ENCODE data around the gene CHGA. TPM values are rescaled to one million over a fixed set of nuclear protein-coding genes. Genes with fewer than 3 reads are reported as not detected.

The CHGA gene
- total RNA-seq, 6 experiments from 2014 or later: not detected

GRCh38 chr14:92973261-92973797 is 50.4 kb downstream of the CHGA start:
- DNase-seq: peak; percentile 95
- peak; percentile 92 for TF ChIP-seq CTCF (IDR thresholded peaks at IDR 0.05)

GRCh38 chr14:92973798-92974372 is 50.9 kb downstream of the CHGA start:
- H3K36me3 Mint-ChIP-seq (ENCODE audit: low read depth): peaks cover 30% of the 10 kb centered on the region

More at GRCh38 chr14:92973261-92973797, 50.4 kb downstream of the CHGA start:
- Mint-ChIP-seq H3K4me1 (ENCODE audit: low read depth) (peaks cover 20% of the 10 kb centered on the region), H3K36me3 (ENCODE audit: low read depth) (peaks cover 30% of the 10 kb centered on the region), H3K4me3 (peak overlapping the region; percentile 24; the same call in 1 of the 2 replicates), H3K9me3 (peaks cover 24% of the 10 kb centered on the region), H3K27ac (peak overlapping the region; percentile 78), H3K27me3 (ENCODE audit: insufficient read depth) (no peaks in the 10 kb centered on the region; the same call in 1 of the 2 replicates)

GRCh38 chr14:92974541-92975345 is 51.8 kb downstream of the CHGA start:
- no peak for DNase-seq
- peaks cover 39% of the 10 kb centered on the region for H3K36me3 Mint-ChIP-seq (ENCODE audit: low read depth)
- no peak overlapping the region for H3K4me3 Mint-ChIP-seq
- H3K27ac Mint-ChIP-seq: peak overlapping the region; percentile 78; the same call in 1 of the 2 replicates
- TF ChIP-seq CTCF (IDR thresholded peaks at IDR 0.05): no peak
- H3K4me1 Mint-ChIP-seq (ENCODE audit: low read depth): peaks cover 20% of the 10 kb centered on the region
- H3K9me3 Mint-ChIP-seq: peaks cover 37% of the 10 kb centered on the region
- H3K27me3 Mint-ChIP-seq (ENCODE audit: insufficient read depth): no peaks in the 10 kb centered on the region; the same call in 1 of the 2 replicates

More at GRCh38 chr14:92973798-92974372, 50.9 kb downstream of the CHGA start:
- peak; percentile 55 for DNase-seq
- H3K27me3 Mint-ChIP-seq (ENCODE audit: insufficient read depth): no peaks in the 10 kb centered on the region; the same call in 1 of the 2 replicates
- H3K4me3 Mint-ChIP-seq: no peak overlapping the region; the same call in 1 of the 2 replicates
- no peak for TF ChIP-seq CTCF (IDR thresholded peaks at IDR 0.05)
- H3K9me3 Mint-ChIP-seq: peaks cover 28% of the 10 kb centered on the region
- H3K27ac Mint-ChIP-seq: peak overlapping the region; percentile 78
- H3K4me1 Mint-ChIP-seq (ENCODE audit: low read depth): peaks cover 20% of the 10 kb centered on the region

DNA sequence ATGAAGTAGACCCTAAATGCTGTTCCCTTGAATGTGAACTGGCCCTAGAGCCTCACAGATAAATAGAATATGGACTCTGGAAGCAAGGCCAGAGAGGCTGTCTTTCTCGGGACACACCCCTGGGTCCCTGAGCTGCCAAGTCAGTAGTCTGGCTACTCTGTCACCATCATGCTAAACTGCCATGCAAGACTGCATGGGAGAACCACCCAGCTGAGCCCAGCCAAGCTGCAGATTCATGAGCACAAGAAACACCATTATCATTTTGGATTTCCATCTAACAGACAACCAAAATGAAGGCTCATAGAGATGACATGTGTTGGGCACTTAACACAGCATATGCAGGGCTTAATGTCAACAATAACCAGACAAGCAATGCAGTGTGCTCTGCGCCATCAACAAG is 53.3 kb downstream of the CHGA start:
- Mint-ChIP-seq H3K9me3 (peaks cover 38% of the 10 kb centered on the region), H3K4me1 (ENCODE audit: low read depth) (peaks cover 20% of the 10 kb centered on the region), H3K27ac (no peak overlapping the region), H3K4me3 (no peak overlapping the region), H3K27me3 (ENCODE audit: insufficient read depth) (no peaks in the 10 kb centered on the region; the same call in 1 of the 2 replicates), H3K36me3 (ENCODE audit: low read depth) (peaks cover 46% of the 10 kb centered on the region)
- DNase-seq: no peak
- TF ChIP-seq CTCF (IDR thresholded peaks at IDR 0.05): no peak

- Mint-ChIP-seq H3K4me1 (ENCODE audit: low read depth) (peaks cover 11% of the 10 kb centered on the region), H3K9me3 (peaks cover 38% of the 10 kb centered on the region), H3K36me3 (ENCODE audit: low read depth) (peaks cover 48% of the 10 kb centered on the region), H3K4me3 (no peak overlapping the region), H3K27ac (no peak overlapping the region), H3K27me3 (ENCODE audit: insufficient read depth) (no peaks in the 10 kb centered on the region)
- no peak for TF ChIP-seq CTCF (IDR thresholded peaks at IDR 0.05)
- no peak for DNase-seq
These were observed 55.5 kb downstream of the CHGA start for GRCh38 chr14:92978229-92979021.
